ENCODE results near the gene GDPD5. TPM values are rescaled to one million over a fixed set of nuclear protein-coding genes. Genes with fewer than 3 reads are reported as not detected.

Gene GDPD5
- polyA plus RNA-seq, 3 donors = 4.9 to 39.0 (median 7.6) TPM

- Histone ChIP-seq H3K79me2 (ENCODE audit: insufficient read depth, low read length) (no peaks in the 10 kb centered on the region), H3K4me2 (replicated peaks; ENCODE audit: extremely low read depth, low read length, poor library complexity, severe bottlenecking) (no peak overlapping the region), H3K9me3 (replicated peaks in 1 of 2; ENCODE audit: control insufficient read depth in 1 of 2, insufficient read depth in 1 of 2, low read length in 2 of 2) (no peaks in the 10 kb centered on the region), H4K20me1 (ENCODE audit: insufficient read depth, low read length) (no peaks in the 10 kb centered on the region), H3K36me3 (replicated peaks in 1 of 2; ENCODE audit: control insufficient read depth in 1 of 2, insufficient read depth in 2 of 2, low read length in 2 of 2) (no peaks in the 10 kb centered on the region), H3K27me3 (ENCODE audit: control insufficient read depth in 2 of 2, insufficient read depth in 2 of 2, low read length in 2 of 2) (no peaks in the 10 kb centered on the region), H3K27ac (ENCODE audit: low read depth in 1 of 2, low read length in 2 of 2) (no peak overlapping the region), H2AFZ (ENCODE audit: insufficient read depth, low read depth, low read length, poor library complexity, severe bottlenecking) (no peak overlapping the region), H3K4me3 (replicated peaks in 1 of 3; ENCODE audit: low read depth in 2 of 3, low read length in 3 of 3) (no peak overlapping the region), H3K4me1 (ENCODE audit: control insufficient read depth in 1 of 2, insufficient read depth in 2 of 2, low read length in 2 of 2) (peaks cover 21 to 25% of the 10 kb centered on the region in 2 donors), H3K9ac (ENCODE audit: insufficient read depth, low read length, poor library complexity, severe bottlenecking) (no peak overlapping the region)
- intact Hi-C loops (cut with micrococcal nuclease) = loop anchor here (2.0 kb wide), 1 partner anchor 145 kb away; no protein-coding TSS in a partner anchor
- Mint-ChIP-seq H3K4me1 (peaks cover 38% of the 10 kb centered on the region), H3K4me3 (no peak overlapping the region), H3K27ac (no peak overlapping the region), H3K27me3 (ENCODE audit: low read depth in 3 of 3) (peaks cover 4 to 12% (median 4%) of the 10 kb centered on the region in 3 donors), H3K9me3 (no peaks in the 10 kb centered on the region), H3K36me3 (peaks cover 0 to 2% of the 10 kb centered on the region in 2 donors)
- no CpG with 5 or more reads among the region's 1 CpG for WGBS (ENCODE audit: insufficient coverage)
- no peak for DNase-seq
- TF ChIP-seq CTCF (IDR thresholded peaks at IDR 0.05) = no peak
Observed at GRCh38 chr11:75533896-75534258, 8.1 kb upstream of the GDPD5 start.

GRCh38 chr11:75532200-75533048 lies 6.7 kb upstream of the GDPD5 start:
- peaks cover 25% of the 10 kb centered on the region for H3K4me1 Mint-ChIP-seq
- peak; percentile 62 to 73 (median 68) for DNase-seq
- Histone ChIP-seq H3K27me3 (ENCODE audit: control insufficient read depth in 2 of 2, insufficient read depth in 2 of 2, low read length in 2 of 2) (no peaks in the 10 kb centered on the region), H3K4me3 (replicated peaks in 1 of 3; ENCODE audit: low read depth in 2 of 3, low read length in 3 of 3) (no peak overlapping the region), H3K4me1 (ENCODE audit: control insufficient read depth in 1 of 2, insufficient read depth in 2 of 2, low read length in 2 of 2) (peaks cover 14 to 15% of the 10 kb centered on the region in 2 donors), H3K4me2 (replicated peaks; ENCODE audit: extremely low read depth, low read length, poor library complexity, severe bottlenecking) (no peak overlapping the region), H2AFZ (ENCODE audit: insufficient read depth, low read depth, low read length, poor library complexity, severe bottlenecking) (no peak overlapping the region), H3K79me2 (ENCODE audit: insufficient read depth, low read length) (no peaks in the 10 kb centered on the region), H3K9me3 (replicated peaks in 1 of 2; ENCODE audit: control insufficient read depth in 1 of 2, insufficient read depth in 1 of 2, low read length in 2 of 2) (no peaks in the 10 kb centered on the region), H3K36me3 (replicated peaks in 1 of 2; ENCODE audit: control insufficient read depth in 1 of 2, insufficient read depth in 2 of 2, low read length in 2 of 2) (no peaks in the 10 kb centered on the region), H3K27ac (ENCODE audit: low read depth in 1 of 2, low read length in 2 of 2) (no peak overlapping the region), H4K20me1 (ENCODE audit: insufficient read depth, low read length) (no peaks in the 10 kb centered on the region), H3K9ac (ENCODE audit: insufficient read depth, low read length, poor library complexity, severe bottlenecking) (no peak overlapping the region)
- no peak overlapping the region for H3K4me3 Mint-ChIP-seq
- peak; percentile 97 for TF ChIP-seq CTCF (IDR thresholded peaks at IDR 0.05)
- peaks cover 6 to 18% (median 7%) of the 10 kb centered on the region in 3 donors for H3K27me3 Mint-ChIP-seq (ENCODE audit: low read depth in 3 of 3)
- no peaks in the 10 kb centered on the region for H3K9me3 Mint-ChIP-seq
- WGBS (ENCODE audit: insufficient coverage) = 53% methylated on average over 3 of the region's 7 CpGs
- peaks cover 0 to 2% of the 10 kb centered on the region in 2 donors for H3K36me3 Mint-ChIP-seq
- no peak overlapping the region for H3K27ac Mint-ChIP-seq
- intact Hi-C loops (cut with micrococcal nuclease) = loop anchor here (1.0 to 2.0 kb wide), 2 partner anchors 87 to 144 kb away; no protein-coding TSS in a partner anchor
